Purkinje cell (primary cell): Measurements from ENCODE around the gene C1orf216. TPM values are rescaled to one million over a fixed set of nuclear protein-coding genes. Genes with fewer than 3 reads are reported as not detected.

ENCODE experiments used
- polyA plus RNA-seq: library from polyadenylated mRNA; unstranded; fragments of >200 nt; fragmentation: Nextera tagmentation; gene quantifications from 2 replicates; pipeline ENCODE4 v1.2.1, GENCODE V29; 2014

C1orf216 gene
- 11.7 and 12.4 TPM in 2 replicates for polyA plus RNA-seq

GRCh38 chr1:35718492-35719336 lies at the start of gene C1orf216:
Gene C1orf216 (minus strand): TSS chr1:35718884. CDS start chr1:35716321, 2,563 bp downstream.

Other genes with a start within 250 kb of the C1orf216 start
- gene KIAA0319L, start 161.5 kb downstream of the C1orf216 start, polyA plus RNA-seq = 17.2 and 17.5 TPM in 2 replicates
- gene NCDN, start 161.1 kb downstream of the C1orf216 start, polyA plus RNA-seq = 38.4 and 52.3 TPM in 2 replicates
- gene TFAP2E, start 145.6 kb downstream of the C1orf216 start, polyA plus RNA-seq = 0.57 and 1.0 TPM in 2 replicates
- 144 and 185 TPM in 2 replicates for gene PSMB2, start 77.4 kb downstream of the C1orf216 start, polyA plus RNA-seq
- gene CLSPN, start 51.1 kb upstream of the C1orf216 start, polyA plus RNA-seq = 0.22 TPM in 1 of 2 replicates, not detected in the other
- 1.4 and 3.0 TPM in 2 replicates for gene AGO4, start 89.1 kb upstream of the C1orf216 start, polyA plus RNA-seq
- 1.1 and 1.2 TPM in 2 replicates for gene AGO1, start 164.3 kb upstream of the C1orf216 start, polyA plus RNA-seq
- gene AGO3, start 212.2 kb upstream of the C1orf216 start, polyA plus RNA-seq = 5.2 and 9.1 TPM in 2 replicates